GM19328 (cell line): ENCODE data around the gene CHRNA10.
"Not testable (repeated sequence)": the region's sequence is repeated elsewhere in the genome, so short reads cannot be mapped to it uniquely, and the experiment has no call there.

Source experiments
- ATAC-seq: cut with Tn5 transposase; IDR thresholded peaks from one replicate; pipeline ENCODE4 v1.9.1; 2021; ENCODE audit warnings: mild to moderate bottlenecking, moderate library complexity; ENCODE audit not compliant: unreplicated experiment

Gene CHRNA10

DNA sequence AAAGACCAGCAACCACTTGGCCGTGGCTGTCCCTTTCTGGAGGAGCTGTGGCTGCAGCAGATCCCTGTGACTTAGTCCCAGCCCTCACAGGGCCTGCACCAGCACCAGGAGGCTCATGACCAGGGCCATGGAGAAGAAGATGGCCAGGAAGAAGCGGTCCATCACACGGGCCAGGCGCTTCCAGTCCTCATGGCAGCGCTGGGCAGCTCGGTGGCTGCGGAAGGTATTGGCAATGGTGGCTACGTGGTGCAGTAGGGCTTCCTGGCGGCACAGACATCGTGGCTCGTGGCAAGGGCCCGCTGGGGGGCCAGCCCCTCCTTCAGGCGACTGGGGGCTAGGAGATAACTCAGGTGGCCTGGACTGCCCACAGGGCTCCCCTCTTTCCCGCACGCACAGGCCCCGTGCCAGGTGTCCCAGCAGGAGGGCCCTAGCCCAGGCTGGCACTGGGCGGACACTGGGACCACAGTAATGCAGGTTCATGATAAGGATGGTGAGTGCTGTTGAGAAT, 5.1 kb downstream of the CHRNA10 start:
- no peak for ATAC-seq

DNA sequence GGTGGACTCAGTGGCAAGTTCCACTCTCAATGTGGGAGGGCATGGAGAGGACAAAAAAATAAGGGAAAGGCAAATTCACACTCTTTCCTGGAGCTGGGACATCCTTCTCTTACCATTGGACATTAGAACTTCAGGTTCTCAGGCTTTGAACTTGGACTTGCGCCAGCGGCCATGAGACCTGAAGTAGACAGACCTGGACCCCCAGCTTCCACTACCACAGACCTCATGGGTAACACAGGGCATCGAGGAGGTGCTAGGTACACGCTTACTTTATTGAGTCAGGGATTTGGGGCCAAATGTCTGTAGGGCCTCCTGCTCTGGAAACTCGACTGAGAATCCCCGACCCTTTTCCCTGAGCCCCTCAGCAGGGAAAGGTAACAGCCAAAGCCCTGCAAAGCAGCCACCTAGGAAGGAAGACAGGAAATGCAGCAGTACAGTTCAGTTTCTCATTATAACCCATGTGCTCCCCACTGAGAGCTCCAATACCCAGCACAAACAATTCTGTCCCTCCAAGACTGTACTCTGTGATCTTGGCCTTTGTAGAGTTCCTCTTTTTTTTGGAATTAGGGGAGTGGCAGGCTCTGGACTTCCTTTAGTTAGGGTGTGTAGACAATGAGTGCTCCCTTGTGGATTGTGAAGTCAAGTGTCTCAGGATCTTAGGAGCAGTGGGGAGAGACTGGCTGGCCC, 5.7 kb downstream of the CHRNA10 start:
- no peak for ATAC-seq

DNA sequence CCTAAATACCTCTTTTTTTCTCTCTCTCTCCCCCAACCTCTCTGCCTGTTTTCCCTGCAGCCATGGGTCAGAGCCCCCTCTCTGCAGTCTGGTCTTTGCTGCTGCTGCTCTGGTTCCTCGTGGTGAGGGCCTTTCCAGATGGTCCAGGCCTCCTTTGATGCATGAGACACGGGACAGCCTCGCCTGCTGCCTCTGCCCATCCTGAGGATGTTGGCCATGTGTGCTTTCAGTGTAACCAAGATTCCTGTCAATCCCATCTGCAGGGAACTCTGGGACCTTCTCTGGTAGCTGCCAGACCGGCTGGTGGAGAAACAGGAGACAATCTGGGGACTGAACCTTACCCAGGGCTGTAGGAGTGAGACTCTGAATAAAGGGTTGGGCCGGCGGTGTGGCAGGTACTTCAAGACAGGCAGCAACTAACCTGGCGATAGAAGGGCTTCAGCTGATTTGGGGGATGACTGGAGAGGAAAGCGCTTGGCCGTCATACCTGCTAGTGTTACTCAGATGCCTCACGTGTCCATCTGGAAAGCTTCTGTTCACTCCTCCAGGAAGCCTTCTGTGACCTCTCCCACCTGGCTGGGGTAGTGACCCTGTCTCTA, 7.1 kb downstream of the CHRNA10 start:
- no peak for ATAC-seq

DNA sequence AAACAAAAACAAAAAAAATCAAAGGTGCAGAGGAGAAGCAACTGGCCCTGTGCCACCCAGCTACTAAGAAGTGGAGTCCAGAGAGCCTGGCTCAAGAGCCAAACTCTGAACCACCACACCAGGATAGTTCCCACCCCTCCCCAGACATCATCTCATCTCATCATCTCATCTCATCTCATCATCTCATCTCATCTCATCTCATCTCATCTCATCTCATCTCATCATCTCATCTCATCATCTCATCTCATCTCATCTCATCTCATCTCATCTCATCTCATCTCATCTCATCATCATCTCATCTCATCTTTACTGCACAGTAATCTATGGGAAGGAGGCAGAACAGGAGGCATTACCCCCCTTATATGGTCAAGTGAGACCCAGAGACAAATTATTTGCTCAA, 8.3 kb downstream of the CHRNA10 start:
- ATAC-seq, result no peak

DNA sequence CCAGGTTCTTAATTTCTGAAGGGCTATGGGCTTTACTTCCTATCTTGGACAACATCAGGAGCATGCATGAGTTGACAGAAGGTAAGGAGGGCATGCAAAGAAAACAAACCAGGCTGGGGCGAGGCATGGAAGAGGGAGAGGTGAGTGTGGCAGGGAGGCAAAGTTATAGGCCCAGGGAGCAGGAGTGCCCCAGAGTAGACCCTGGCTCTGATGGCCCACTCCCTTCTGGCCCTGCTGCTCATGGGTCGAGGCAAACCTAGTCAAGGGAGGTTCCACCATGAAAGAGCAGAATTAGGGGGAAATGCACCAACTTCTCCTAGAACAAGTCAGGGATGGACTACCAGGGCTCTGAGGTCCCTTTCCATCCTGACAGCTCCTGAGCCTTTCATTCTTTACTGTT, 10.2 kb downstream of the CHRNA10 start:
- no peak for ATAC-seq

DNA sequence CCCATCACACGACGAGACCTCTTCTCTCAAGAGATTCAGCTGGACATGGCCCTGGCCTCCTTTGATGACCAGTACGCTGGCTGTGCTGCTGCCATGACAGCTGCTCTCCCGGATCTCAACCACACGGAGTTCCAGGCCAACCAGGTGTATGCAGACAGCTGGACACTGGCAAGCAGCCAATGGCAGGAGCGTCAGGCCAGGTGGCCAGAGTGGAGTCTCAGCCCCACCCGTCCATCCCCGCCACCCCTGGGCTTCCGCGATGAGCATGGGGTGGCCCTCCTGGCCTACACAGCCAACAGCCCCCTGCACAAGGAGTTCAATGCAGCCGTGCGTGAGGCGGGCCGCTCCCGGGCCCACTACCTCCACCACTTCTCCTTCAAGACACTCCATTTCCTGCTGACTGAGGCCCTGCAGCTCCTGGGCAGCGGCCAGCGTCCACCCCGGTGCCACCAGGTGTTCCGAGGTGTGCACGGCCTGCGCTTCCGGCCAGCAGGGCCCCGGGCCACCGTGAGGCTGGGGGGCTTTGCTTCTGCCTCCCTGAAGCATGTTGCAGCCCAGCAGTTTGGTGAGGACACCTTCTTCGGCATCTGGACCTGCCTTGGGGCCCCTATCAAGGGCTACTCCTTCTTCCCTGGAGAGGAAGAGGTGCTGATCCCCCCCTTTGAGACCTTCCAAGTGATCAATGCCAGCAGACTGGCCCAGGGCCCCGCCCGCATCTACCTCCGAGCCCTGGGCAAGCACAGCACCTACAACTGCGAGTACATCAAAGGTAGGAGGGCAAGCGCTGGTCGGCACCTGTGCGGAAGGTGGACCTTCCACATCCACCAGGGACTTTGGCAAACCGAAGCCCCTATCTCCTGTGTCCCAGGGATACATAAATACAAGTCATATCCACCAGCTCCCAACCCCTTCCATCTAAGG, 11.3 kb downstream of the CHRNA10 start:
- no peak for ATAC-seq

DNA sequence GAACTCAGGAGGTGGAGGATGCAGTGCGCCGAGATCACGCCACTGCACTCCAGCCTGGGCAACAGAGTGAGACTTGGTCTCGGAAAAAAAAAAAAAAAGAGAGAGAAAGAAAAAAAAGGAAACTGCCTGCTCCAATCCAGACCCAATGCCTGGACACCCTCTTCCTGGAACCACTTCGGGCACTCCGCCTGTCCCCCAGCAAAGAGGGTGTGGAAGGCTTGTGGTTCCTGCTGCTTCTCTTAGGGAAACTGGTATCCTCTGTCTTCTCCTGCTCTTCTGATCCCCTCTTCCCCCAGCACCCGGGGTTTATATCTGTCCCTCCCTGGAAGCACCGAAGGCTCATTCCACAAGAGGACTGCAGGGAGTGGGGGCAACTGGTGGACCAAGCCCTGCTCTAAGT, 12.9 kb downstream of the CHRNA10 start:
- ATAC-seq, result no peak

DNA sequence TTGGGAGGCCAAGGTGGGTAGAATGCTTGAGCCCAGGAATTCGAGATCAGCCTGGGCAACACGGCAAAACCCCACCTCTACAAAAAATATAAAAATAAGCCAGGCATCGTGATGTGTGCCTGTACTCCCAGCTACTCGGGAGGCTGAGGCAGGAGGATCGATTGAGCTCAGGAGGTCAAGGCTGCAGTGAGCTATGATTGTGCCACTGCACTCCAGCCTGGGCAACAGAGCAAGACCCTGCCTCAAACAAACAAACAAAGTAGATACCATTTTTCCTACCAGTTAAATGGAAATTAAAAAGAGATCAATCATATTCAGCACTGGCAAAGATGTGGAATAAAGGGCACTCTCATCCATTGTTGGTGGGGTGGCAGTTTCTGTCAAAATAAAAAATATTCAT, 13.9 kb downstream of the CHRNA10 start:
- ATAC-seq, result not testable (repeated sequence)

DNA sequence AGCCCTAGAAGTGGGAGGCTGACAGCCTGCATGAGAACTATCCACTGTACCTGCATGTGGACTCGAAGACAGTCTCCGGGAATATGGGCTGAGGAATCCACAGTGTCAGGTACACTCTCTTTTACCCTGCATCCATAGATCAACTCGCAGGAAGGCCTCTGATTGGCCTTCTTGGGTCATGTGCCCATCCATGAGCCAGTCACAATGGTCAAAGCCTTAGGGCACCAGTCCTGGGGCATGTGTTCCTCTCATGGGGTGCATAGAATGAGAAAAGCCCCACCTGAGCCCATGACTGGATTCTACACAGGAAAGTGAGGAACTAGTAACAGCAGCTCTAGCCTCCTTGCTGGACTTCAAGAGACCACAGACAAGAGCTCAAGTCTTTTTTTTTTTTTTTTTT, 15.6 kb downstream of the CHRNA10 start:
- no peak for ATAC-seq

DNA sequence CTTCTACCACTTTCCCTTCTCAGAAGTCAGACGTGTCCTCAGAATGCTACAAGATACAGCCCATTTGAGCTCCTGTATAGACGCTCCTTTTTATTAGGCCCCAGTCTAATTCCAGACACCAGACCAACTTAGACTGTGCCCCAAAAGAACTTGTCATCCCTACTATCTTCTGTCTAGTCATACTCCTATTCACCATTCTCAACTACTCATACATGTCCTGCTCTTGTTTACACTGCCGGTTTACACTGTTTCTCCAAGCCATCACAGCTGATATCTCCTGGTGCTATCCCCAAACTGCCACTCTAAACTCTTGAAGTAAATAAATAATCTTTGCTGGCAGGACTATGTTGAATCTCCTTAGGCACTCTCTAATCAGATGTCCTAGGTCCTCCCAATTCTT, 18.7 kb downstream of the CHRNA10 start:
- not testable (repeated sequence) for ATAC-seq

DNA sequence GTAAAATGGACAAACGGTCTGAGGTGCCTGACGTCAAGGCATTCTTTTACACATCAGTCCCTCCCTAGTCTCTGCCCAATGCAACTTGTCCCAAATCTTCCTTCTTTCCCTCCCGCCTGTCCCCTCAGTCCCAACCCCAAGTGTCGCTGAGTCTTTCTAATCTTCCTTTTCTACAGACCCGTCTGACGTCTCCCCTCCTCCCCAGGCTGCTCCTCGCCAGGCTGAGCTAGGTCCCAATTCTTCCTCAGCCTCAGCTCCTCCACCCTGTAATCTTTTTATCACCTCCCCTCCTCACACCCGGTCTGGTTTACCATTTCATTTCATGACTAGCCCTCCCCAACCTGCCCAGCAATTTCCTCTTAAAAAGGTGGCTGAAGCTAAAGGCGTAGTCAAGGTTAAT, 21.8 kb downstream of the CHRNA10 start:
- not testable (repeated sequence) for ATAC-seq

DNA sequence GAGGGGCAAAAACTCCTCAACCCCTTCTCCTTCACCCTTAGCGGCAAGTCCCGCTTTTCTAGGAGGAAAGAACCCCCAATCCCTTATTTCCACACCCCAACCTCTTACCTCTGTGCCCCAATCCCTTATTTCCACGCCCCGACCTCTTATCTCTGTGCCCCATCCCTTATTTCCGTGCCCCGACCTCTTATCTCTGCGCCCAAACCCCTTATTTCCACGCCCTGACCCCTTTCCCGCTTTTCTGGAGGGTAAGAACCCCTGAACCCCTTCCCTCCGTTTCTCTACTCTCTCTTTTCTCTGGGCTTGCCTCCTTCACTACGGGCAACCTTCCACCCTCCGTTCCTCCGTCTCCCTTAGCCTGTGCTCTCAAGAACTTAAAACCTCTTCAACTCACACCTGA, 22.3 kb downstream of the CHRNA10 start:
- not testable (repeated sequence) for ATAC-seq

DNA sequence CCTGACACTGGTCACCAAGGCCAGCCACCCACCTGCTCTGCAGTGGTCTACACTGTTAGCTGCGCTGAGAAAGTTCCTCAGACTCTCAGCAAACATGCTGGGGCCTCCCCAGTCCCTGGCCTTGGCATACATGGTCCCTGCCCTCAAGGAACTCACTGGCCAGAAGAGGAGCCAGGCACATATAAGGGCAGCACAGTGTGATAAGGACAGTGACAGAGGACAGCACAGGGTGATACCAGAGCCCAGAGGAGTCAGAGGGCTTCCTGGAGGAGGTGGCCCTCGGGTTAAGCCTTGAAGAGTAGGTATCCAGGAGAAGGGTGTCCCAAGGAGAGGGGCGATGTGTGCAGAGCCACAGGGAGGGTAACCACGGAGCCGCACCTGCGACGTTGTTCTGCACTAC, 25.6 kb downstream of the CHRNA10 start:
- no peak for ATAC-seq

DNA sequence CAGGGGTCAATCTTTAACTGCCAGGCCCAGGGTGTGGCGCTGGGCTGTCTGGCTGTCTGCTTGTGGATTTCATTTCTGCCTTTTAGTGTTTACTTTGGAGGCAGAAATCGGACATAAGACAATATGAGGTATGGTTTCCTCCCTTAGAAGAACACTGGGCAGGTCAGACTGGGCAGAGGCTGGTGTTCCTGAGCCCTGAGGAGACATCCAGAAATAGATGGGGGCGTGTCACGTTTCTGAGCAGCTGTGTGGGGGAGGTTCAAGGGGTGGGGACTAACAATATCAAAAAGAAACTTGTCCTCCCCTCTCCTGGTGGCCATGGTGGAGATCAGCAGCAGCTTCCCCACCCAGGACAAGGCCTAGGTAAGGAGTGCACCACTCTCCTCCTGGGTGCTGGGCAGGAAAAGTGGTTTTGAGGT, 26.4 kb downstream of the CHRNA10 start, which contains the start of gene ART1:
Gene ART1 (plus strand): TSS at position 312 of the 419 bp plus-strand sequence. CDS start 14,086 bp downstream, outside the sequence.
- ATAC-seq, result no peak

DNA sequence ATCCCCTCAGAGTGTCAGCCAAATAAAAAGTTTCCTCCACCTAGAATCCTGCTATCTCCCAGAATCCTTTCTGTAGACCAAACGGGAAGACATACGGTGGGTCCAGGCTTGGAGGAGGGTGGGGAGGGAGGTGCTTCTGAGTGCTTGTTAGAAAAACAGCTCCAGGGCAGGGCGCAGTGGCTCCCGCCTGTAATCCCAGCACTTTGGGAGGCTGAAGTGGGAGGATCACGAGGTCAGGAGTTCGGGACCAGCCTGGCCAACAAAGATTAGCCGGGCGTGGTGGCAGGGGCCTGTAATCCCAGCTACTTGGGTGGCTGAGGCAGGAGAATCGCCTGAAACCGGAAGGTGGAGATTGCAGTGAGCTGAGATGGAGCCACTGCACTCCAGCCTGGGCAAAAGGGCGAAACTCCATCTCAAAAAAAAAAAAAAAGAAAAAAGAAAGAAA, 28.1 kb downstream of the CHRNA10 start:
- ATAC-seq, result not testable (repeated sequence)

DNA sequence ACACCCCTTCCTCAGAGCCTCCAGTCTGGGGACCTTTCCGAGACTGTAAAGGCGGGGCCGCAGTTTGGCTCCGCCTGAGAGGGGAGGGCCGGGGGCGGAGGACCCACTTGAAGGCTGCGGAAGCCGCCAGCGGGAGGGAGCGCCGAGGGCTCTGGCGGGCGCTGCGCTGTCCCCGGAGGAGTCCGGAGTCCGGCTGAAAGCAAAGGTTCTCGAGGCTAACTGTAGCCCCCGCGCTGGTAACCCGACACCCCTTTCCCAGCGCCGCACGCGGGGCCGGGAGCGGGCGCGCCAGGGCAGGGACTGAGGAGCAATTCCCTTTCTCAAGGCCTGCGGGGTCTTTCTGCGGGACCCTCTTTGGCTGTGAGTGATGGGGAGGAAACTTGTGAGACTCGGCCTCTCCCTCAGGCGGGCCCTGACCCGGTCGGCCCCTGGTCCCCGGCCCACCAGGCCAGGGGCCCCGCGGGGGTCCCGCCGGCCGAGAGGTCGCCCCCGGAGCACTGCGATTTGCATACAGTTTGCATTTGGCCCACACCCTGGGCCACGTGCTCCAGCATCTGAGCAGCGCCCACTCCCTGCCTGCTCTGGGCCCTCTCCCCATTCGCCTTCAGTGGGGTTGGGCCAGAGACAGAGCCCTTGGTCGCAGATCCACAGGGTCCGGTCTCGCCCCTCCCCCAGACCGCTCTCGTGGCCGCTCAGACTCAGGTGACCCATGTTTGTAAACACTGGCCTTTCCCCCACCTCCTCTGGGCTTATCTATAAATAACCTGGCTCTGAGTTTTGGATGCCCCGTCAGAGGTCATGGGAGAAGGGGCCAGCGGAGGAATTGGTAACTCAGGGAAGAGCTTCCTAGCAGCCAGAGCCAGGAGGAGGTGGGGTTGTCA, 28.9 kb downstream of the CHRNA10 start:
- no peak for ATAC-seq

DNA sequence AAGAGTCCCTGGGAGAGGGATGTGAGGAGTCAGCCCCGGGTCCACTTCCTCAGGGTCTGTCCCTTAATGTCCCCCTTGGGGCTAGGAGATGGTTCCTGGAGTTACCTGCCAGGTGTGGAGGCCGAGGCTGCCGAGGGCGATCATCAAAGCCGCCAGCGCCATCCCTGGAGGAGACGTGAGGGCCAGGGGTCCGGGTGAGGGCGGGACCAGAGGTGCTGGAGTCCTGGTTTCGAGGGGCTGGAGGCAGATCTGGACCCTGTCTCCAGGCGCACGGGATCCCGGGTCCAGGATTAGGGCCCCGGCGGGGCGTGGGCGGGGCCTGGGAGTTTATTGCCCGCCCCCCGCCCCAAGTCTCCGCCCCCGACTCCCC, 29.5 kb downstream of the CHRNA10 start, which contains the start of gene ART5:
Gene ART5 (minus strand): TSS at position 292 of the 370 bp plus-strand sequence. CDS start 130 bp downstream, at position 162.
- no peak for ATAC-seq

DNA sequence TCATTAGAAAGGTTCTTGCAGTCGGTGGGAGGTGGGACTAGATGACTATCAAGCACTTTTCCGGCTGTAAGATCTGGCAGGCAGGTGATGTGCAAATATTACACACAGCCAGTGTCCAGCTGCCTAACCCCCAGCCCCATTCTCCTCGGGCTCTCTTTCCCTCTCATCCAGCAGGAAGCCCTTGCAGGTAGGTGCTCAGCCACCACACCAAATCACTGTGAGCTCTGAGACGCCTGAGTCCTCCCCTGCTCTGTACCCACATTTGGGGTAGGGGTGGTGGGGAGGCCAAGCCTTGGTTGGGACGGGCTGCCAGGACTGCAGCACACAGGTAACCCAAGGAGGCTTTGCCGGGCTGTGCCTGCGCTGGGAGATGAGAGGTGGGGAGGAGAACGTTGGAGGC, 30.0 kb downstream of the CHRNA10 start:
- ATAC-seq, result no peak

DNA sequence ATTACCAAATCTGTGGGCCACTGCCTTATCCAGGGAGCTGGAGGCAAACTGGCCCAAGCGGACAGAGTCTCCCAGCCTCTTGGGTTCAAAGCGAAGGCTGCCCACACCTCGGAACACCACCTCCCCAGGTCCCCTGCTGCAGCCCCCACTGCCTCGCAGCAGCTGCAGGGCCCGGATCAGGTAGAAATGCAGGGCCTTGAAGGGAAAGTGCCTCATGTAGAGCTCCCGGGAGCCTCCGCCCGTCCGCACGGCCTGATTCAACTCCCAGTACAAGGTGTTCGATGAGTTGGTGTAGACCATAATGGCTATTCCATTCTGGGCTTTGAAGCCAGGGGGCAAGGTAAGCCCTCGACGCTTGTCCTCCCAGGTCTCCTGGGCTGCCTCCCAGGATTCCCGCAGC, 31.3 kb downstream of the CHRNA10 start:
- ATAC-seq, result no peak

DNA sequence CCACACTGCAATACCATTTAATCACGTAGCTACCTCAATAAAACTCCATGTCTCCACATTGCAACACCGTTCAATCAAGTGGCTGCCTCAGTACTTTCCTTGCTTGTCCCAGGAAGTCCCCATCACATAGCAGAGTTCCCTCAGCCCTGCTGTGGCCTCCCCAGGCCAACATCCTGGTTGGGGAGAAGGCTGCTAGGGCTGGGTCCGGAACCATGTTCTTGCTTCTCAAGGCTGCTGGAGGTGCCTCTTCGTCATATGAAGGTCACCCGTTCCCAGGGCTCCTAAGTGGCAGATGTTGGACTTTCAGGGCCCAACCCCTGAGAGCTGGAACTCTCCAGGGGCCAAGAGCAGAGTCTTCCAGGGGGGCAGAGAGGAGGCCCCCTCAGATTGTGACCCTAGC, 32.7 kb downstream of the CHRNA10 start:
- no peak for ATAC-seq
